GM18498 (cell line): ENCODE data around the gene GLRA2.

ENCODE experiments used
- ATAC-seq: cut with Tn5 transposase; IDR thresholded peaks from one replicate; pipeline ENCODE4 v1.9.1; 2021; ENCODE audit warnings: mild to moderate bottlenecking, moderate library complexity; ENCODE audit not compliant: unreplicated experiment

Gene GLRA2

DNA sequence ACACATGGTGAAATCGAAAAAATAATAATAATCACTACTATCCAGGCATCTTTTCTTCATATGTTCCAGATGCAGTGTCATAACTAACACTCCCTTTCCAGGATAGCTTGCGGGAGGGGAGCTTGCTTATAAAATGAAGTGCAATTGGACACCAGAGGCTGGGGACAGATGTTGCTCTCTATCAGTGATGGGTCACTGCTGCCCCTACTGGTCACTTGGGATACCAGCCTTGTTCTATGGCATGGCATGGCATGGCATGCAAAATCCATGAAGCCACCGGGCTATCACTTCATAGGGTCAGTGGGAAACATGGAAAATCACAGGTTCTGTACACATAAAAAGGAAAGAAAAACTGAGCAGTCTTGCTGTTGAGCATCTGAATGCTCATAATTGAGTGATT is 168.1 kb downstream of the GLRA2 start:
- ATAC-seq: peak; percentile 67

GRCh38 chrX:14698790-14699189 is 169.5 kb downstream of the GLRA2 start:
- no peak for ATAC-seq

DNA sequence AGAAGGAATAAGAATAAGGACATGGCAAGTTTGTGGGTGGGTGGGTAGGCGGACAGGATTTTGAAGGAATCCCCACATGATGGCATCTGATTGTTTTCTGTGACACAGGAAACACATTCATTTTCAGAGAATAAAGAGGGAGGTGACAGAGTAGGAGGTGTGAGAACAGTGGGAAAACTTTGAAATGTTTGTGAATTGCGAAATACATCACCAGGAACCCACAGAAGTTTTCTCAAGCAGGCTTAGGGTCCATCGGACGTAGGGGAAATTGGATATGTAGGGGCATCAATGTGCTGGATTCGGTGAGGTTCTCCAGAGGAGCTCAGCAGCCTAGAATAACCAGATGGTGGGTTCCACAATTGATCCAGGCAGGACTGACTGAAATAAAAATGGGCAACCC is 171.6 kb downstream of the GLRA2 start:
- ATAC-seq: no peak

DNA sequence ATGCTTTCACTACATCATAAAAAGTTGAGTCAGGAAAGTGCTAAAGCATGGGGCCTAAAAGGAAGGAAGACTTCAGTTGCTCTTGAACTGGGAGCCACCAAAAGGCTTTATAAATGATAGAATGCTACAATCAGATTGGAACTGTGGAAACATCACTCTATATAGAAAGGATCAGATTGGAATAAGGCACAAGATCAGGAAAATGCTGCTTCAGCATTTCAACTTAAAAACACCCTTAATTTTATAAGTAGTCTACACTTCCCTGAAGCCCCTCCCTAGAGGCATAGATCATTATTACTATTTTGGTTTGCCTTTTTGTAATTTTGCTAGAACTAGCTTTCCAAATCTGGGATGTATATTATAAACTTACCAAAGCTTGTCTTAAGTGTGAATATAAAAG is 172.8 kb downstream of the GLRA2 start:
- no peak for ATAC-seq

GRCh38 chrX:14712096-14712495 is 182.8 kb downstream of the GLRA2 start:
- ATAC-seq: no peak

DNA sequence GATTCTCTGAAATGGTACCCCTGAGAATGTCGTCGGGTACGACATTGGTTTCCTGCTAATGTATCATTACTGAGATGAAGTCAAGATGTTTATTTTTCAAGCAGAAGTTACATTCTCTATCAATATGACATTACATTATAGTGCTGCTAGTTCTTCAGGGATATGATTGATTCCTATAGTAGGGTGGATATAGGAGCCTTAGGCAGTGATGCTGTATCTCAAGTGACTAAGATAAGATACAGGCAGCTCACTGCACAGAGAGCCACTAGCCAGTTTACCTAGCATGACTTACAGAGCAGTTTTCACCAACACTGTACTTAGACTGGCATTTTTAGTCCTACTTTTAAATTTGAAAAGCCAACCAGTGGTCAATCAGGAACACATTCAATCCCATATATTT is 188.6 kb downstream of the GLRA2 start:
- no peak for ATAC-seq

DNA sequence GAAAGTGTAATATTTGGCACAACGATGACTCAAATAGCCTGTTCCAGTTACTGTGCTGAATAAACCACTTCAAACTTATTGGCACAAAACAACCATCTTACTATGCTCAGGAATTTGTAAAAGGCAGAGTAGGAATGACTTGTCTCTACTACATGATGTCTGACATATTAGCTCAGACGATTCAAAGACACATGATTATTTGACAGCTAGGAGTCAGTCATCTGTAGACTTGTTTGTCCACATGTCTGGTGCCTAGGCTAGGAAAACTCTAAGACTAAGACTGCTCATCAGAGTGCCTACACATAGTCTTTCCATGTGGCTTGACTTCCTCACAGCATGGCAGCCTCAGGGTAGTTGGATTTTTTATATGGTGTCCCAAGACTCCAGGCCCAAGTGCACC is 189.1 kb downstream of the GLRA2 start:
- no peak for ATAC-seq

GRCh38 chrX:14729058-14729457 is 199.7 kb downstream of the GLRA2 start:
- ATAC-seq: no peak

GRCh38 chrX:14738643-14739042 is 209.3 kb downstream of the GLRA2 start:
- no peak for ATAC-seq

DNA sequence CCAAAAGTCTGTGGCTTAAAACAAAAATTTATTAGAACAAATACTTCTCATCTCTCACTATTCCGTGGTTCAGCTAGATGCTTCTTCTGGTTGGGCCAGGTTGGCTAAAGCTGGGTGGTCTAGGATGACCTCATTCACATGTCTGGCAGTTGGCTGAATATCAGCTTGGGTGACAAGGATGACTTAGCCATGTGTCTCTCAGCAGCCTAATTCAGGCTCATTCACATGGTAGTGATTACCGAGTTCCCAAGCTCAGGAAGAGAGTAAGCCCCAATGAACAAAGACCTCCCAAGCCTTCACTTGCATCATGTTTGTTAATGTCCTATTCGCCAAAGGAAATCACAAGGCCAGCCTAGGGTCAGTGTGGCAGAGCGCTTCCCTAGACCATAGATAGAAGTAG is 224.1 kb downstream of the GLRA2 start:
- ATAC-seq: no peak

GRCh38 chrX:14758029-14758491 is 228.7 kb downstream of the GLRA2 start:
- ATAC-seq: no peak

GRCh38 chrX:14775416-14775815 is 246.1 kb downstream of the GLRA2 start:
- no peak for ATAC-seq

- no peak for ATAC-seq
These were observed 247.6 kb downstream of the GLRA2 start for GRCh38 chrX:14776901-14777300.

DNA sequence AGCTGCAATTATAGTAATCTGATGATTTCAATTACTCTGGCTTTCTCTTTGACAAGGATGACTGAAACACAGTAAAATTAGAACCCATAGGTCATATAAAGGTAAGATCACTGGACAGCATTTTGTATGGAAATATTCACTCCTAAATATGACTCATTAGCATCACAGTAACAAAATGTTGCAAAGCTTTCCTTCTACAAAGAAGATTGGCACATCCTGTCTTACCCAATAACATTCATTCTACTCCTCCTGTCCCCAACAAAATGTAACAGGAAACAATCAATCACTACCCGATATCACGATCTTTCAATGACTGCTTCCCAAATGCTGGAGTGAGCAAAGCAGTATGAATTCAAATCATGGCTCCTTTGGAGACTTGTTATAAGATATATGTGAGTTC is 248.2 kb downstream of the GLRA2 start:
- no peak for ATAC-seq

DNA sequence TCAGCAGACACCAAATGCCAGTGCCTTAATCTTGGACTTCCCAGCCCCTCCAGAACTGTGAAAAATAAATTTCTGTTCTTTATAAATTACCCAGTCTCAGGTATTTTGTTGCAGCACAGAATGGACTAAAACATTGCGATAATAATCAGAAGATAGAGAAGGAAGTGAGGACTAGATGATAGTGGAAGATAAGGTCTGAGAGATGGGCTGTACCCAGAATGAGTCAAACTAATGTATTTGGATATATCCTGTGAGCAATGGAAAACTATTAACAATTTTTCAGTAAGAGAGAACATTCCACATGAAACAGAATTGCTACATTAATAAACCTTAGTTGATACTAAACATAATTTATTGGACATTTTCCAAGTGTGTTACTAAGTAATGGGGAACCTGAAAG is 250.2 kb downstream of the GLRA2 start:
- no peak for ATAC-seq
